Right atrium auricular region (tissue), 2 donors: ENCODE results near the gene PGAM4. TPM values are rescaled to one million over a fixed set of nuclear protein-coding genes. Genes with fewer than 3 reads are reported as not detected.

Experiments
- DNase-seq: peaks from one replicate; pipeline ENCODE4 v3.0.0-alpha.2; 2019; ENCODE audit warnings: low spot score
- H3K27ac ChIP-seq, 2 donors: fragments of 200-600 bp; sonication (generic); 1 replicate in 1 of 2; 2 replicates in 1 of 2; pipeline ENCODE4 v1.5.1; 2016 to 2019
- H3K27me3 ChIP-seq, 2 donors: fragments of 200-600 bp; sonication (generic); one replicate each; pipeline versions ENCODE4 v1.5.1 to v1.6.0; 2017 to 2019
- H3K36me3 ChIP-seq: fragments of 200-600 bp; sonication (generic); one replicate; pipeline ENCODE4 v1.5.1; 2016
- H3K4me1 ChIP-seq, 2 donors: fragments of 200-600 bp; sonication (generic); one replicate each; pipeline versions ENCODE4 v1.5.1 to v1.6.0; 2017 to 2019
- H3K4me3 ChIP-seq, 2 donors: fragments of 200-600 bp; sonication (generic); 1 replicate in 1 of 2; 2 replicates in 1 of 2; pipeline ENCODE4 v1.5.1; 2017 to 2019; ENCODE audit warnings: mild to moderate bottlenecking in 1 of 2, moderate library complexity in 1 of 2
- H3K9me3 ChIP-seq, 2 donors: fragments of 200-600 bp; sonication (generic); one replicate each; pipeline ENCODE4 v1.5.1; 2019
- CTCF ChIP-seq, 2 donors: fragments of 200-600 bp; sonication (generic); IDR thresholded peaks; one replicate each; pipeline ENCODE4 v1.5.1; 2019; ENCODE audit warnings: antibody characterized with exemption in 2 of 2
- total RNA-seq, 2 donors: library from RNA; depleted of rRNA; stranded (reverse); fragments of >200 nt; gene quantifications; one replicate each; pipeline ENCODE4 v1.1.0, GENCODE V29; 2016

PGAM4 gene
- total RNA-seq, 2 donors from 2014 or later, result not detected

GRCh38 chrX:77967631-77968030, 1.8 kb downstream of the PGAM4 start:
- Histone ChIP-seq H3K4me3 (no peak overlapping the region), H3K27me3 (no peaks in the 10 kb centered on the region), H3K4me1 (no peaks in the 10 kb centered on the region), H3K27ac (no peak overlapping the region), H3K36me3 (no peaks in the 10 kb centered on the region), H3K9me3 (no peaks in the 10 kb centered on the region)
- no peak for TF ChIP-seq CTCF (IDR thresholded peaks at IDR 0.05)
- DNase-seq, result no peak

- H3K4me3 ChIP-seq, result no peak overlapping the region
- H3K9me3 ChIP-seq, result no peaks in the 10 kb centered on the region
- TF ChIP-seq CTCF (IDR thresholded peaks at IDR 0.05), result no peak
- H3K27ac ChIP-seq, result no peak overlapping the region
- no peaks in the 10 kb centered on the region for H3K4me1 ChIP-seq
- no peaks in the 10 kb centered on the region for H3K36me3 ChIP-seq
- no peaks in the 10 kb centered on the region for H3K27me3 ChIP-seq
- no peak for DNase-seq
Measured at GRCh38 chrX:77966361-77966760, 3.1 kb downstream of the PGAM4 start.

GRCh38 chrX:77962068-77962902, 7.2 kb downstream of the PGAM4 start:
- Histone ChIP-seq H3K4me1 (no peaks in the 10 kb centered on the region), H3K9me3 (peaks cover 0 to 18% of the 10 kb centered on the region in 2 donors), H3K4me3 (no peak overlapping the region), H3K27me3 (no peaks in the 10 kb centered on the region), H3K36me3 (no peaks in the 10 kb centered on the region), H3K27ac (no peak overlapping the region)
- no peak for DNase-seq
- TF ChIP-seq CTCF (IDR thresholded peaks at IDR 0.05), result no peak

- no peaks in the 10 kb centered on the region for H3K4me1 ChIP-seq
- no peaks in the 10 kb centered on the region for H3K27me3 ChIP-seq
- H3K27ac ChIP-seq, result no peak overlapping the region
- no peak overlapping the region for H3K4me3 ChIP-seq
- no peak for TF ChIP-seq CTCF (IDR thresholded peaks at IDR 0.05)
- DNase-seq, result no peak
- H3K36me3 ChIP-seq, result no peaks in the 10 kb centered on the region
- H3K9me3 ChIP-seq, result peaks cover 0 to 18% of the 10 kb centered on the region in 2 donors
Measured at GRCh38 chrX:77961063-77961462, 8.4 kb downstream of the PGAM4 start.

GRCh38 chrX:77960567-77960966, 8.9 kb downstream of the PGAM4 start:
- Histone ChIP-seq H3K4me3 (no peak overlapping the region), H3K27me3 (no peaks in the 10 kb centered on the region), H3K36me3 (no peaks in the 10 kb centered on the region), H3K9me3 (peaks cover 0 to 18% of the 10 kb centered on the region in 2 donors), H3K27ac (no peak overlapping the region), H3K4me1 (no peaks in the 10 kb centered on the region)
- no peak for TF ChIP-seq CTCF (IDR thresholded peaks at IDR 0.05)
- no peak for DNase-seq

GRCh38 chrX:77953708-77954107, 15.7 kb downstream of the PGAM4 start:
- Histone ChIP-seq H3K27ac (no peak overlapping the region), H3K4me3 (no peak overlapping the region), H3K9me3 (peaks cover 0 to 11% of the 10 kb centered on the region in 2 donors), H3K36me3 (no peaks in the 10 kb centered on the region), H3K4me1 (peaks cover 0 to 3% of the 10 kb centered on the region in 2 donors), H3K27me3 (no peaks in the 10 kb centered on the region)
- DNase-seq, result no peak
- no peak for TF ChIP-seq CTCF (IDR thresholded peaks at IDR 0.05)
